ENCODE data around the gene ECSIT. TPM values are rescaled to one million over a fixed set of nuclear protein-coding genes. Genes with fewer than 3 reads are reported as not detected.

The ECSIT gene
- total RNA-seq, 1 experiment from 2014 or later = 52.8 TPM

- peaks cover 49% of the 10 kb centered on the region for H3K79me2 ChIP-seq (ENCODE audit: insufficient read depth, low read length)
- DNase-seq (ENCODE audit: low read depth, low spot score) (peak; percentile 97), ATAC-seq (peak; percentile 94)
- peaks cover 5 to 15% of the 10 kb centered on the region in 2 experiments; a peak in 2 of 4 replicates for H3K36me3 ChIP-seq (ENCODE audit: control insufficient read depth in 1 of 2, insufficient read depth in 2 of 2, low read length in 2 of 2)
- POLR2A ChIA-PET = interaction anchor here (0.9 to 1.3 kb wide), 9 partner anchors 10 to 181 kb away, joined by 3 to 9 read pairs (median 3); partner anchors contain the start of genes ECSIT and RGL3
- RAD21 ChIA-PET (ENCODE audit: low non-redundant PET in 1 of 2, low total read pairs in 2 of 2, uncharacterized antibody in 2 of 2, unreplicated experiment in 2 of 2) = interaction anchor here in 1 of 2 experiments (0.7 kb wide), 1 partner anchor 8 kb away, joined by 4 read pairs; no protein-coding TSS in a partner anchor
- BruUV-seq (replicated peaks) = TSS peak; percentile 95
- peak within 1 kb of the TSS; percentile 84 for H3K4me2 ChIP-seq (ENCODE audit: low read length)
- H3K9me2 ChIP-seq (ENCODE audit: insufficient read depth) = no peaks in the 10 kb centered on the region
- intact Hi-C loops (cut with micrococcal nuclease) = loop anchor here (5.0 kb wide), 1 partner anchor 428 kb away; no protein-coding TSS in a partner anchor
- peak within 1 kb of the TSS; percentile 78 for H3K9ac ChIP-seq (ENCODE audit: low read length)
- H4K20me1 ChIP-seq (ENCODE audit: insufficient read depth) = no peaks in the 10 kb centered on the region
- CTCF ChIA-PET = interaction anchor here (0.7 to 1.9 kb wide), 7 partner anchors 12 to 124 kb away, joined by 3 to 8 read pairs (median 4); partner anchors contain the start of genes ECSIT, ODAD3 and PRKCSH
- peak within 1 kb of the TSS; percentile 85 for H2AFZ ChIP-seq (ENCODE audit: low read depth, low read length, poor library complexity, severe bottlenecking)
- H3K4me3 ChIP-seq (replicated peaks in 1 of 2; ENCODE audit: low read depth in 1 of 2, low read length in 2 of 2) = peak within 1 kb of the TSS; percentile 85 to 94
- peak within 1 kb of the TSS; percentile 57 for H3K27ac ChIP-seq (ENCODE audit: low read depth, low read length)
- peaks cover 0 to 17% of the 10 kb centered on the region in 2 experiments; a peak in 2 of 4 replicates for H3K4me1 ChIP-seq (ENCODE audit: control insufficient read depth in 1 of 2, insufficient read depth in 2 of 2, low read length in 2 of 2)
- no peaks in the 10 kb centered on the region for H3K9me3 ChIP-seq (ENCODE audit: control insufficient read depth in 1 of 2, insufficient read depth in 1 of 2, low read depth in 1 of 2, low read length in 2 of 2)
- no peaks in the 10 kb centered on the region for H3K27me3 ChIP-seq (ENCODE audit: insufficient read depth, low read length)
- TF ChIP-seq CEBPB (IDR thresholded peaks at IDR 0.05; ENCODE audit: low read depth) (no peak), TCF7L2 (IDR thresholded peaks at IDR 0.05; ENCODE audit: borderline replicate concordance, extremely low read depth, insufficient read depth, insufficient read length) (peak; percentile 28), ZFX (IDR thresholded peaks at IDR 0.05) (0 out of 2 replicates have a peak, but pooled peaks have one; percentile 9), MAX (IDR thresholded peaks at IDR 0.05) (peak; percentile 43; the same call in 1 of the 2 replicates), EZH2 (IDR thresholded peaks at IDR 0.05) (no peak), SP1 (IDR thresholded peaks at IDR 0.05; ENCODE audit: low read depth) (no peak), YY1 (IDR thresholded peaks at IDR 0.05; ENCODE audit: extremely low read depth, insufficient replicate concordance, low read depth, low read length) (no peak), SIN3A (IDR thresholded peaks at IDR 0.05; ENCODE audit: low read depth) (peak; percentile 85), FOSL1 (IDR thresholded peaks at IDR 0.05; ENCODE audit: low read depth) (no peak), CBX3 (IDR thresholded peaks at IDR 0.05; ENCODE audit: low read depth) (no peak), ELF1 (IDR thresholded peaks at IDR 0.05; ENCODE audit: borderline replicate concordance, low read depth) (no peak; the same call in 1 of the 2 replicates), EZH2phosphoT487 (IDR thresholded peaks at IDR 0.05; ENCODE audit: borderline replicate concordance) (no peak), ZBTB33 (IDR thresholded peaks at IDR 0.05; ENCODE audit: extremely low read depth, insufficient replicate concordance, low read length) (no peak), POLR2A (IDR thresholded peaks at IDR 0.05; ENCODE audit: borderline replicate concordance, extremely low read depth, insufficient read depth, insufficient read length) (peak; percentile 92), POLR2AphosphoS5 (IDR thresholded peaks at IDR 0.05; ENCODE audit: low read depth, low read length) (peak; percentile 94), RAD21 (IDR thresholded peaks at IDR 0.05; ENCODE audit: low read depth) (no peak), ATF3 (IDR thresholded peaks at IDR 0.05) (no peak), EGR1 (IDR thresholded peaks at IDR 0.05; ENCODE audit: low read depth) (peak; percentile 81), JUND (IDR thresholded peaks at IDR 0.05) (no peak), REST (IDR thresholded peaks at IDR 0.05; ENCODE audit: low read depth) (no peak), ZNF274 (IDR thresholded peaks at IDR 0.05; ENCODE audit: low read depth, low read length) (no peak)
These were observed 30.2 kb upstream of the ECSIT start, which contains the start of gene ELOF1 for GRCh38 chr19:11558881-11559828. ELOF1 (minus strand) TSS chr19:11559230; CDS start chr19:11554347, 4,883 bp downstream.
